Measurements from ENCODE around the gene CPHXL. TPM values are rescaled to one million over a fixed set of nuclear protein-coding genes. Genes with fewer than 3 reads are reported as not detected.

Gene CPHXL
- total RNA-seq (2022; extraction: Qiagen RNA extraction): not detected in 5 replicates

DNA sequence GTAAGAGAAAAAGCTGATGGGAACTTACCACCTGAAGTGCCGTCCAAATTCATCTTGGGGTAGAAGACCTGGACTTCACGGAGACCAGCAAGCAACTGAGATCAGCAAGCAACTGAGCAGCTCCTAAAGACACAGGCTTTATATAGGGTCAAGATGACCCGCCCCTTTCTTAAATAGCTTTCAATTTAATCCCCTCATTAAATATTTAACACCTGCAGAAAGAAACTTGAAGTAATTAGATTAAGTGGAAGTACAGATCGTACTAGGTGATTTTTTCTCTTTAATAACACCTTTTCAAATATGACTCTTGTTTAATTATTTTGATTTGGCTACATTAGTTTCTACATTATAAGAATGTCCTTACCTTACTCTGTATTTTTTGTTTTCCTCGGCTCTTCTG is at the start of gene CPHXL:
Gene CPHXL, minus strand, starts transcription at position 101 of the 400 bp plus-strand sequence. Its CDS starts 48 bp downstream, at position 53.

DNA sequence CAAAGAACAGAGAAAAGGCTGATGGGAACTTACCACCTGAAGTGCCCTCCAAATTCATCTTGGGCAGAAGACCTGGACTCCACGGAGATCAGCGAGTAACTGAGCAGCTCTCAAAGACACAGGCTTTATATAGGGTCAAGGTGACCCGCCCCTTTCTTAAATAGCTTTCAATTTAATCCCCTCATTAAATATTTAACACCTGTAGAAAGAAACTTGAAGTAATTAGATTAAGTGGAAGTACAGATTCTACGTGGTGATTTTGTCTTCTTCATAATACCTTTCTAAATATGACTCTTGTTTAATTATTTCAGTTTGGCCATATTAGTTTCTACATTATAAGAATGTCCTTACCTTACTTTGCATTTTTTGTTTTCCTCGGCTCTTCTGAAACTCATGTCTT is 24.9 kb downstream of the CPHXL start, which contains the start of gene DUXB:
Gene DUXB, minus strand, starts transcription at position 101 of the 400 bp plus-strand sequence. Its CDS starts 43 bp downstream, at position 58.

DNA sequence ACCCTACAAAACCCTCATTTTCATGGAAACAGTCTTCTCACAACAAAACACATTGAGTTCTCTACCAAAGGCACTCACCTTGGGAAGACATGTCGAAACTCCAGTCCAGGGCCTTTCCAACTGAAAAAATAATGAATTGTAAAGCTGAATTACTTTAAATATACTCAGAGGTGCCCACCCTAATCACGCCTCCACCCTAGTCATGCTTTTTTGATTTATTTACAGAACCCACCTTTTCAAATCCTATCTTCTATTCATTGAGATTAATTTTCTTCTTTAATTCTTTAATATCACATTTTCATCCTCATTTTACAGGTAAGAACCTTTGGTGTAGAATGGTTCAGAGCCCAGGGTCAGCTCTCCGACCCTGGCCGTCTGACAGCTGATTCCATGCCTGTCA is 49.4 kb downstream of the CPHXL start, which contains the start of gene CPHXL2:
Gene CPHXL2, minus strand, starts transcription at position 101 of the 400 bp plus-strand sequence. Its CDS starts 10 bp downstream, at position 91.

Other genes with a start within 250 kb of the CPHXL start
- 0.14 to 0.20 TPM (median 0.16 TPM) in 5 replicates for gene CHST6, start 231.0 kb downstream of the CPHXL start, total RNA-seq (2022; extraction: Qiagen RNA extraction)
- 0.06 to 0.29 TPM (median 0.12 TPM) in 4 of 5 replicates, not detected in the other for gene CHST5, start 190.4 kb downstream of the CPHXL start, total RNA-seq (2022; extraction: Qiagen RNA extraction)
- gene TMEM231, start 170.2 kb downstream of the CPHXL start, total RNA-seq (2022; extraction: Qiagen RNA extraction): 7.8 to 10.1 TPM (median 9.5 TPM) in 5 replicates
- gene GABARAPL2, start 160.1 kb downstream of the CPHXL start, total RNA-seq (2022; extraction: Qiagen RNA extraction): 80.9 to 92.9 TPM (median 89.5 TPM) in 5 replicates
- 27.5 to 41.7 TPM (median 37.6 TPM) in 5 replicates for gene ADAT1, start 103.2 kb downstream of the CPHXL start, total RNA-seq (2022; extraction: Qiagen RNA extraction)
- gene KARS1, start 78.8 kb downstream of the CPHXL start, total RNA-seq (2022; extraction: Qiagen RNA extraction): 162 to 170 TPM (median 169 TPM) in 5 replicates
- gene TERF2IP, start 78.7 kb downstream of the CPHXL start, total RNA-seq (2022; extraction: Qiagen RNA extraction): 42.8 to 45.9 TPM (median 43.2 TPM) in 5 replicates
- gene CPHXL2, start 49.5 kb downstream of the CPHXL start, total RNA-seq (2022; extraction: Qiagen RNA extraction): not detected in 5 replicates
- gene DUXB, start 25.0 kb downstream of the CPHXL start, total RNA-seq (2022; extraction: Qiagen RNA extraction): not detected in 5 replicates